DOHH2 (cell line): Measurements from ENCODE around the gene CAPZA2.

Source experiments
- EZH2phosphoT487 ChIP-seq: fragments of 200-600 bp; sonication (generic); IDR thresholded peaks from 2 replicates; pipeline ENCODE4 v1.6.1; 2017; ENCODE audit warnings: borderline replicate concordance, mild to moderate bottlenecking, antibody characterized with exemption, low read length, moderate library complexity, mixed read lengths
- TF ChIP-seq, protein P1 (sequence below): fragments of 200-600 bp; sonication (generic); IDR thresholded peaks from one replicate; pipeline ENCODE4 v1.5.1; 2014; ENCODE audit warnings: antibody characterized with exemption, mild to moderate bottlenecking, low read depth, low read length; ENCODE audit not compliant: poor library complexity, severe bottlenecking

- TF ChIP-seq, protein P1, sequence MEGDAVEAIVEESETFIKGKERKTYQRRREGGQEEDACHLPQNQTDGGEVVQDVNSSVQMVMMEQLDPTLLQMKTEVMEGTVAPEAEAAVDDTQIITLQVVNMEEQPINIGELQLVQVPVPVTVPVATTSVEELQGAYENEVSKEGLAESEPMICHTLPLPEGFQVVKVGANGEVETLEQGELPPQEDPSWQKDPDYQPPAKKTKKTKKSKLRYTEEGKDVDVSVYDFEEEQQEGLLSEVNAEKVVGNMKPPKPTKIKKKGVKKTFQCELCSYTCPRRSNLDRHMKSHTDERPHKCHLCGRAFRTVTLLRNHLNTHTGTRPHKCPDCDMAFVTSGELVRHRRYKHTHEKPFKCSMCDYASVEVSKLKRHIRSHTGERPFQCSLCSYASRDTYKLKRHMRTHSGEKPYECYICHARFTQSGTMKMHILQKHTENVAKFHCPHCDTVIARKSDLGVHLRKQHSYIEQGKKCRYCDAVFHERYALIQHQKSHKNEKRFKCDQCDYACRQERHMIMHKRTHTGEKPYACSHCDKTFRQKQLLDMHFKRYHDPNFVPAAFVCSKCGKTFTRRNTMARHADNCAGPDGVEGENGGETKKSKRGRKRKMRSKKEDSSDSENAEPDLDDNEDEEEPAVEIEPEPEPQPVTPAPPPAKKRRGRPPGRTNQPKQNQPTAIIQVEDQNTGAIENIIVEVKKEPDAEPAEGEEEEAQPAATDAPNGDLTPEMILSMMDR = no peak
- TF ChIP-seq EZH2phosphoT487 = no peak
Measured at GRCh38 chr7:116953906-116954838, 91.8 kb downstream of the CAPZA2 start.
